Stimulated activated CD4-positive, alpha-beta T cell treated with anti-CD3 and anti-CD28 coated beads, Interleukin-15, amount 100 ng/mL, for 24 hours (primary cell): ENCODE data around the gene ARHGEF11.

Source experiments
- DNase-seq: peaks from one replicate; pipeline ENCODE4 v3.0.0-alpha.2; 2020

ARHGEF11 gene

DNA sequence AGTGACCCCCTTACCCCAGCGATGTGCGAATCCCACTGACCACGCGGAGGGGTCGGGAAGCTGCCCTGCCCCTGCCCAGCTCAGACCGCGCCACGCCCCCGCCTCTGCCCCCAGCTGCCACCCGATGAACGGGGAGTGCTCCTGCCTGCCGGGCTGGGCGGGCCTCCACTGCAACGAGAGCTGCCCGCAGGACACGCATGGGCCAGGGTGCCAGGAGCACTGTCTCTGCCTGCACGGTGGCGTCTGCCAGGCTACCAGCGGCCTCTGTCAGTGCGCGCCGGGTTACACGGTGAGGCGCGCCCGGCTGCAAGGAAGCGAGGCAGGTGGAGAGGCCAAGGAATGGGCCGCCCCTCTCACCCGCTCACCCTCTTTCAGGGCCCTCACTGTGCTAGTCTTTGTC, 137.0 kb downstream of the ARHGEF11 start:
- no peak for DNase-seq

DNA sequence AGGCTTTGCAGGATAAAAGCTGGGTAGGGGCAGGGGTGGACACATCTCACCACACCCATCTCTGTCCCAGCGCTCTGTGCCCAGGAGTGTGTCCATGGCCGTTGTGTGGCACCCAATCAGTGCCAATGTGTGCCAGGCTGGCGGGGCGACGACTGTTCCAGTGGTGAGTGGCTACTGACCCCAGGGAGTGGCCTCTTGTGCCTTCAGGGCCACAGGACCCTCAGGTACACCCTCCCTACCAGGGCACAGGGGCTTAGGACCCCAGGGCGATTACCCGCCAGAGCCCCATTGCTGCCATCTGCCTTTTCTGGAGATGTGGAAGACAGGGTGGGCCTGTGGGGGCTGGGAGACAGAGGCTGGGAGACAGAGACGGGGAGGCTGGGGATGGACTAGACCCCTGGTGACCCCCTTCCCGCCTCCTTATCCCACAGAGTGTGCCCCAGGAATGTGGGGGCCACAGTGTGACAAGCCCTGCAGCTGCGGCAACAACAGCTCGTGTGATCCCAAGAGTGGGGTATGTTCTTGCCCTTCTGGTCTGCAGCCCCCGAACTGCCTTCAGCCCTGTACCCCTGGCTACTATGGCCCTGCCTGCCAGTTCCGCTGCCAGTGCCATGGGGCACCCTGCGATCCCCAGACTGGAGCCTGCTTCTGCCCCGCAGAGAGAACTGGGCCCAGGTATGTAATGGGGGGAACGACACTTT, 139.2 kb downstream of the ARHGEF11 start:
- no peak for DNase-seq

DNA sequence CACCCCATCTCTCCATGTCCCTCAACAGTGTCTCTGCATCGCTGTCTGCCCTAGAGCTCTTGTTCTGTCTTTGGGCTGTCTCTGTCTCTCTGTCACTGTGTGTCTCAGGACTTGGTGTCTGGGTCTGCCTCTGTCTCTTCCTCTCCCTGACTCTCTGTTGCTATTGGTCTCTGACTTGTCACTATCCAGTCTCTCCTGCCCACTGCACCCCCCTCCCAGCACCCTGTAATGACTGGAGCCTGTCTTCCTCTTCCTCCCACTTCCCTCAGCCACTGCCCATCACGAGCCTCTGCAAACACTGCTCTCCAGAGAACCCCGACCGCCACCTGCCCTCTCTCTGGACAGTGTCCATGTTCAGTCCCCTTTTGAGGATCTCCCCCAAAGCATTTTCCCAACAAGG, 139.9 kb downstream of the ARHGEF11 start:
- no peak for DNase-seq

DNA sequence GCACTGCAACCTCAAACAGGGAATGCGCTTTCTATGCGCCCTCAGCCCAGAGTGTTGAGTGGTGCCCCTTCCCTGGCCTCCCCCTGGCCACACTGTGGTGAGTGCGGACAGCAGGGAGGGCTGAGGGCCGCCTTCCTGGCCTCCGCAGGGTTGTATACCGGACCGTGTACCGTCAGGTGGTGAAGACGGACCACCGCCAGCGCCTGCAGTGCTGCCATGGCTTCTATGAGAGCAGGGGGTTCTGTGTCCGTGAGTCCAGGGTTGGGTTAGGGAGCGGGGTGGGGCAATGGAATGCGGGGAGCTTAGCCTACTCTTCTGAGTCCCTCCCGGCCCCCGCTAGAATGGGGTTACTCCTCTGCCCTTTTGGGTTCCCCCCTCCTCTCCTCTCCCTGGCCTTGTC, 140.4 kb downstream of the ARHGEF11 start:
- no peak for DNase-seq

DNA sequence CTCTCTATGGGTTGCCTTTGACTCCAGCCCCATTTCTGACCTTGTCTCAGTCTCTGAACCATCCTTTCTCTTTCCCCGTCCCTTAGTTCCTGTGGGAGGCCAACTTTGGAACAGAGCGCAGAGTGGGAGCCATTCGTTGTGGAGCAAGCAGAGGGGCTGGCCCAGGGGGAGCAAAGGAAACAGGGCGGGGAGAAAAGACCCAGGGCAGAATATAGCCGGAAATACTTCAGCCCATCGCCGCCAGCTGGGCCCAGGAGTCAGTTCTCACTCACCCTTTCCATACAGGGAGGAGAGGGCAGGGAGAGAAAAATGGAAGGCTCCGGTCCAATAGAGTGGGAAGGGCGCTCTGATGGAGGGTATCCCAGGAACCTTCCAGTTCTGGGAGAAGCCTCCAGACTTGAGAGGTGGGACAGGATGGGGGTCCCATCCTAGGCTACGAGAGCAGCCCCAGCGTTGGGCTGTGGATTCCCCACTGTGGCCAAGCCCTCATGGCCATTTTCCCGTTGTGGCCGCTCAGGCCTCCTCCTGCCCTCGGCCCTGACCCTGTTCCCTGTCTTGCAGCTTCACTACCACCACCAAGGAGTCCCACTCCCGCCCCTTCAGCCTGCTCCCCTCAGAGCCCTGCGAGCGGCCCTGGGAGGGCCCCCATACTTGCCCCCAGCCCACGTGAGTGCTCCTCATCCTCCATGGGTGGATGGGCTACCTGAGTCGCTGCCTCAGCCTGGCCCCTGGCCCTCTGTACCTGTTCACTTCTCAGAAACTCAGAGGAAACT, 141.2 kb downstream of the ARHGEF11 start:
- DNase-seq, result no peak

DNA sequence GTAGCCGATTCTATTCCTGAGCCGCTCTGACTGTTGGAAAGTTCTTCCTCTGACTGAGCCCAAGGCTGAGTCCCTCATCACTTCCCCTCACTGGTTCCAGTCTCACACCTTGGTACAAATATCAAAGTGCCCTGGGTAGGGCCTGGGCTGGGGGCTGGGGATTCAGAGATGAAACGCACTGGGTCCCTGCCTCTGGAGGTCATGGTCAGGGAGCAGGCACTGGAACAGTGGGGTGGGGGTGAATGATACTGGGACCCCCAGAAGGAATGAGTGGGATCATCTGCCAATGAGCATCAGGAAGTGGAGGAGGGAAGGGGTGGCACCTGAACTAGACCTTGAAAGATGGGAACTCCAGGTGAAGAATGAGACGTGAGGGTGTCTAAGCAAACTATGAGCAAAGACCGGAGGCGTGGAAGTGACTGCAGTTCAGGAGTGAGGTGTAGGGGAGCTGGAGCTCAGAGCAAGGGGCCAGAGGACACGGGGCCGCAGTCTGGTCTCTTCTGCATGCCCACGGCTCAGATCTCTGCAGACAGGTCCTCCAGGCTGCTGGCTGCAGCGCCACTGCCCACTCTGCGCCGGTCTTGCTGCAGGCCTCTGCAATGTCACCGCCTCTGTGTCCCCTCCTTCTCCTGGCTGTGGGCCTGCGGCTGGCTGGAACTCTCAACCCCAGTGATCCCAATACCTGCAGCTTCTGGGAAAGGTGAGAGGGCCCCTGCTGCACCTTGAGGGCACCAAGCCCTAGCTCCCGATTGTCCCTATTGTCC, 142.0 kb downstream of the ARHGEF11 start:
- no peak for DNase-seq

DNA sequence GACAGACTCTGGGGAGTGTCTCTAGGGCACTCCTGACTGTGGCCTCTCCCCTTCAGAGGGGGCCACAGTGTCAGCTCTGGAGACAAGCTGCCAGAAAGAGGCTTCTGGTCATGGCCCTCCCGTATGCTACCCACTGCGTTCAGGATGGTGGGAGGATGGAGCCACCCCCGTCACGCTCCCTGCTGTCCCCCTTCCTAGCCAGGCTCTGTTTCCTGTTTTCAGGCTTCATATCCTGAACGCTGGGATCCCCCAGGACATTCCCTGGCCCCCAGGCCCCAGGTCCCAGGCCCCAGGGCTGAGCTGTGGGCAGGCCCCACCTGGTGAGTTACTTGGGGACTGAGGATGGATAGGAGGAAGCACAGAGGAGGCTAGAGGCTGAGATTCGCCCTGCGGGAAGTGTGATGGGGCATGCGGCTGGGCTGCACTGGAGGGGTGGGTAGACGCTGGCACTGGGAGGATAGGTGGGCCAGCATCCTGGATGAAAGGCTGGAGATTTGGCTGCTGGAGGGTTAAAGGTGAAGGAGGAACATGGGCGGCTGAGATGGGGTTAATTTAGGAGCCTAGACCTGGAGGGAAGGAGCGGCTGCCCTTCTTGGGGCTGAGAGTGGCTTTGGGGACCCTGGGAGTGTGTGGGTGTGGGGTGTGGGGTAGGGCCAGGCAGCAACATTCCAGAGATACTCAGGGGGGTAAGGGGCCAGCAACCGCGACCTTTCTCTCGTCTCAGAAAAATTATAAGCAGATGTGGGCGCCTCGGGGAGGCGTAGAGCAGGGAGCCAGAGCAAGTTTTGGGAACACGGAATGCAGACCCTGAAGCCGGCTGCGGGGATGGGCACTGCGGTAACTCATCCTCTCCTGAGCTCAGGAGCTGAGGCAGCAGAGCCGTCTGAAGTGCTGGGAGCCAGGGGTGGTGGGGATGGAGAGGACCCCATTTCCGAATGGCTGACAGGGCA, 143.3 kb downstream of the ARHGEF11 start:
- no peak for DNase-seq

DNA sequence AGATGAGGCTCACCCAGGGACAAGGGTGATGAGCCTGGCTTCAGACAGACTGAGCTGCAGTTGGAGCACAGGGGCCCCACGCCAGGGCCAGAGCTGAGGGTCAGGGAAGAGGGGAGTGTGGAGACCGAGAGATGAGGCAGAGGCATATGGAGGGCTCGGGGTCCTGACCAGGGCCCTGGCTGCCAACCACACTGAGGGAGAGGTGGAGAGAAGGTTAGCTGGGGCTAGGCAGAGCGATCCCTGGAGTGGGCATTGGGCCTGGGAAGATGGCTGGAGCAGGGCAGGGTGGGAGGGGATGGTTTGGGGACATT, 144.0 kb downstream of the ARHGEF11 start:
- DNase-seq, result no peak

DNA sequence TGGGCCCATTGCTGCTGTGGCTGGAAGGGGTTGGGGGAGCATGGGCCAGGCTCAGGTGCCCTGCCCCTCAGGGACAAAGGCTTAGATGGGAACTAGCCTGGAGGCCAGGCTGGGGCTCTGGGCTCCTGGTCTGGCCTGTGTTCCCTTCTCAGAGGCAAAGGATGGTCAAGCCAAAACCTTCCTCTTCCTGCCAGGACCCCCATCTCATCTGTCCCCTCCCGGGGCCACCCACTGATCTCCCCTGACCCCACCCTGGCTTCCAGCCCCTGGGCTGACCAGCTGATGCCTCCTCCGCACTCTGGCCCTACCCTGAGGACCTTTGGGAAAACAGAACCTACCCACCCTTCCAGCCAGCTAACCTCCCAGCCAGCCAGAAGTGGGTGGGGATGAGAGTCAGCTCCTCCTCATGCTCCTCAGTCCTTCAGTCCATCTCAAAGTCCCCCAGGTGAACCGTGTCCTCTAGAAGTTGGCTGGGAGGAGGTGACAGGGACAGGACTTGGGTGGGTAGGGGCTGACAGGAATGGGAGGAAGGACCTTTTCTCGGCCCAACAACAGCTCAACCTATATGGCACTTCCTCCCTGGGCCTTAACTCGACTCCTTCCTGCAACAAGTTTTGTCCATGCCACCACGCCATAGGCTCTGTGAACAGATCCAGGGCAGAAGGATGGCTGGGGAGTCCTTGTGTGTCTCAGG, 144.5 kb downstream of the ARHGEF11 start:
- DNase-seq, result no peak

DNA sequence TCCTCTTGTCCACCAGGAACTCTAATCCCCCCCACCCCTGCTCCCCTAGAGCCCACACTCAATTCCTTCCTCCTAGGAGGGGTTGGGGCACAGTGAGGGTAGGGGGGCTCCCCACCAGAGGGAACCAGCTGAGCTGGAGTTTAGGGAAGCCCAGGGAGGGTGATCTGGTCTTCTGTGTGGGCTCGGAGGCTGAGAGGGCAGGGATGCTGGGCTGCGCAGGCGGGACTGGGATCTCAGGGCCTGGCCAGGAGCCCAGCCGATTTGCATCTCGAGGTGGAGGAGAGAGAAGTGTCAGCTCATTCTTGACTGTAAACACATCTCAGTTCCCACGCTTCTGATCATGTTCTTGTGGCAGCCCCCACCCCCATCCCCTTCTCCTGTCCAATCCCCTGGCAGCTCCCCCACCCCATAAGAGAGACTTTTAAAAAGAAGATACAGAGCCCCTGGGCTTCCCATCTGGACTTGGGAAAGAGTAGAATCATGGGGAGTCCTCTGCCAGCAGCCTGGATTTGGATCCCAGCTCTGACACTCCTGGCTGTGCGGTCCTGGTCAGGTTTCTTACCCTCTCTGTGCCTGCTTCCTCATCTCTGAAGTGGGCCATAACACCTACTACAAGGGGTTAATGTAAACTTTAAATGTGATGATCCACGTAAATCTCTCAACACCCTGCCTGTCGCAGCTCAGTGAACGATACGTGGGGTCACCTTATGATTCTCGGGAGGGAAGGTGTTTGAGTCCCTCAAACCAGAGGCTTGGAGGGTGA, 145.4 kb downstream of the ARHGEF11 start:
- DNase-seq, result no peak

DNA sequence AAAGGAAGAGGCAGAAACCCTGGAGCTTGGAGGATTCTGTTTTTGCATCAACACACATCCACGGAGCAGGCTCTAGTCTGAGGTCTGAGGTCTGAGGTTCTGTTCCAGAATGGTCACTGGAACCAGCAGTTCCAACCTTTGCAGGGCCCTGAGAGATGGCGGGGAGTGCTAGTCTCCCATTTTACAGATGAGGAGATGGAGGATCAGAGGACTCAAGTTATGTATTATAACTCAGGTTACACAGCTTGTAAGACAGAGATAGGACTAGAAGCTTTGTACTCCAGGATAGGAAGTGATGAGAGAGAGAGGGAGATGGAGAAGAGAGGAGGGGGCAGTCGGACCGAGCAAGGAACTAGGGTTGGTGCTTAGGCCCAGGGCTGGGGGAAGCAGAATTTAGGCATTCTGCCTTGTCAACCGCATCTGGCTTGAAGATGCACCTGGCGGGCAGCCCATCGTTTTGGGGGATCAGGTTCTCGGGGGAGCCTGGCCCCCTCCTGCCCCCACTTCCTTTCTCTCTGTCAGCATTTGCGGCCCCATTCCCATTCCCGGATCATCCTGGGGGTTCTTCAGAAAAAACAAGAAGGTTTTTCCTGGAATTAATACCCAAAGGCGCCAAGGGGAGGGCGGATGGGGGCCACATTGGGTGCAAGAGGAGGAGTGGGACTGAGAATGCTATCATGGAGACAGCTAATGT, 146.4 kb downstream of the ARHGEF11 start:
- DNase-seq, result no peak

DNA sequence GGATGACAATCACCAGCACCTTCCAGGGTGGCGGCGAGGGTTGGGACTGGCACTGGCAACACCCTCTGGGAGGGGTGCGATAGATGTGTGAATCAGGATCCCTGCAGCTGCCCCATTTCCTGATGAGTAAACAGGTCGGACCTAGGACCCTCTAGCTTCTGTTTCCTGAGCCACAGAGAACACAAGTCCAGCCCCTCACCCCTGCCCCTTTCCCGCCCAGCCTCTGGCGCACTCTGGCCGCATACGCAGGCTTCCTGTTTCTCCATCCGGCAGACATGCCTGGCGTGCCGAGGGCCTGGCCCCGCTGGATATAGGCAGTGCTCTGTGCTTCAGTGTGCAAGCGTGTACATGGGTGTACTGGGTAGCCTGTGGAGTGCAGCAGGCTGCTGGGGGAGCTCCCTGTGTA, 147.4 kb downstream of the ARHGEF11 start:
- DNase-seq, result no peak

DNA sequence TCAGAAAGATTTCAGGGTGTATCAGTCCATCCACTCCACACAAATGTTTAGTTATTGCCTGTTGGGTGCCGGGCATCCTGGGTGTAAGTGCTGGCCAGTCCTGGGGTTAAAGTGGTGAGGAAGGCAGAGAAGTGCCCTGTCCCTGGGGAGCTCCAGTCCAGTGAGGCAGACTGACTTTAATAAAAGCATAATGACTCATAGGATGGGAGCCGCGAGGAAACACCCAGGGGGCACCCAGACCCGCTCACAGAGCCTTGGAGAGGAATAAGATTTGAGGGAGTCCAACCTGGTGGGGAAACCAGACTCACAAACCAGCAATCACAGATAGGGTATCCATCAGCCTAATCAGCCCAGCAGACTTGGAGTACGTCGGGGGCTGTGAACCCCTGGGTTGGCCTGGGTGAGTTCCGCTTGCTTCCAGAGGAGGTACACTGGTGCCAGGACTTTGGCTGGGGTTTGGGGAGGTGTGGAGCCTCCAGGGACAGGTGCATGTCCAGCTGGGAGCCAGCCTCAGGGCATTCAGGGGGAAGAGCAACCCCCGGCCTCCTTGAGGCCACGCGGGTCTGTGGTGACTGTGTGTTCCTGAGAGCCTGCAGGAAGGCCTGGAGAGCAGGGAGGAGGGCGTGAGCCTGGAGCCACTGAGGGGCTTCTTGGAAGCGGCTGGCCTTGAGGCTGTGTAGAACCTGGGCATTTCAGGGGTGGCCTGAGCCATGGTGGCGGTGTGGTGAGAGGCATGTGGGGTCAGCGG, 148.3 kb downstream of the ARHGEF11 start:
- DNase-seq, result no peak

DNA sequence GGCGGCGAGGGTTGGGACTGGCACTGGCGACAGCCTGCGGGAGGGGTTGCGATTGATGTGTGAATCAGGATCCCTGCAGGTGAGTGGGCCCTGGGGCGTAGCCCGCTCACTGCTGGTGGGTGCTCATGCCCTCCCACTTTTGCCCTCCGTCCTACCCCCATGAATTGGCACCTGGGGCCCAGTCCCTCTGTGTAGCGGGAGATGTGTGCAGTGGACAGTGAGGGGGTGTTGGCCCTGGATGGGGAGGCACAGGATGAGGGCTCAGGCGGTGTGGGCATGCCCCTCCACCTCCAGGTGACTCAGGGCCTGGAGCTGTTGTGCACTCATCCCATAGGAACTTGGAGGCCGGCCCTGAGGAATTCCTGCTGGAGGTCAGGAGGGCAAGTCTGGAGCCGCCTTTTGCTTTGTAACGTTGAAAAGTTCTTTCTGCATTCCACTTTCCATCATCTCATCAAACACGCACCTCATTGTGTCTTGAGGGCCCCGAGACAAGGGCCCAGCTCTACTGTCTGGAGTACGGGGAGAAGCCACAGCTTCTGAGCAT, 149.0 kb downstream of the ARHGEF11 start:
- DNase-seq, result no peak

DNA sequence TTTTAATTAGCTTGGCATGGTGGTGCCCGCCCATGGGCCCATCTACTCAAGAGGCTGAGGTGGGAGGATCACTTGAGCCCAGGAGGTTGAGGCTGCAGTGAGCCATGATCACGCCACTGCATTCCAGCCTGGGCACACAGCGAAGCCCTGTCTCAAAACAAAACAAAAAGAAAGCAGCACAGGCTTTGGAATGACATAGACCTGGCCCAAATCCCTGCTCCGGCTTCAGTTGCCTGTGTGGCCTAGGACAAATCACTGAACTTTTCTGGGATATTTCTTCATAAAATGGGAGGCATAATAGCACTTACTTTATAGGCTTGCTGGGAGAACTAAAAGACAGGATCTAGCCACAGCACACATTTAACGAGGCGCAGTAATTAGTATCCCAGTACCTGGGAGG, 149.6 kb downstream of the ARHGEF11 start:
- DNase-seq, result no peak

DNA sequence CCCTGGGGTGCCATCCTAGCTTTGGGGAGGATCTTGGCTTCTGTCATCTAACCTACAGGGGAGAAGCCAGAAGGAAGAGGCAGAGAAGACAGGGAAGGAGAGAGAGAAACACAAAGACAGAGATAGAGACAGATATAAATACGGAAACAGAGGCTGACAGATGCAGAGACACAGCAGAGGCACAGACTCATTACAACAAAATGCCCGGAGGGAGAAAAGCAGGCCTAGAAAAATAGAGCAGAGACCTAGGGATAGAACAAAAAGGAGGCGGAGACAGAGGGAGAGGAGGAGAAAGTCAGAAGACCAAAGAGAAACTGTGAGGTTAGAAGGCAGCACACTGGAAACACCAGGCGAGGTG, 150.1 kb downstream of the ARHGEF11 start:
- DNase-seq, result no peak

DNA sequence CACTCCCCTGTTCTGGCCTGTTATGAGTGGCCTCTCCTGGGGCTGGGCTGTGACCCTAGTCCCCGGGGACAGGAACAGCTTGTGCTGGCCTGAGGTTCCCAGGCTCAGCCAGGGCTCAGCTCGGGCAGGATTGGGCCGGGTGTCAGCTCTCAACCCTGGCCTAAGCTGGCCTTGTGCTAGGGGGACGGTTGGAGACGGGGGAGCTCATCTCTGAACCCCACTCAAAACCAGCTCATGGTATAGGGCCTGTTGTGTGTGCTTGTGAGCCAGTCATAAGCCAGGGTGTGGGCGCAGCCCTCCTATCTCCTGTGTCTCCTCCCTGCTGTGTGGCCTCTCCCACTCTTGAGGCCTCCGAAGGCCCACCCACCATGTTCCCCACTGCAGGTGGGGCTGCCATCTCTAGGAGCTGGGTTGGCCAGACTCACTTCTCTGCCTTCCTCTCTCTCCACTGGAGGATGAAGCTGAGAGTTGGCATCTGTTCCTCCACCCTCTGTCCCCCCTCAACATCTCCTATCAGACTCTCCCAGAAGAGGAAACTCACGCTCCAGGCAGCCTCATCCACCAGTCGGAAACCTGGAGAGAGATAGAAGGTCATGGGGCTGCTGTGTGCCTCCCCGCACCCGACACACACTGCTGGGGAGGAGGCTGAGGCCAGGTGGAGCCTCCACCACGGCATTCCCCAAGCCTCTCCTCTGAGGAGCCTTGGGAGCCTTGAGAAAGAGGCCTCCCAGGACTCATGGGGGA, 150.7 kb downstream of the ARHGEF11 start:
- no peak for DNase-seq

DNA sequence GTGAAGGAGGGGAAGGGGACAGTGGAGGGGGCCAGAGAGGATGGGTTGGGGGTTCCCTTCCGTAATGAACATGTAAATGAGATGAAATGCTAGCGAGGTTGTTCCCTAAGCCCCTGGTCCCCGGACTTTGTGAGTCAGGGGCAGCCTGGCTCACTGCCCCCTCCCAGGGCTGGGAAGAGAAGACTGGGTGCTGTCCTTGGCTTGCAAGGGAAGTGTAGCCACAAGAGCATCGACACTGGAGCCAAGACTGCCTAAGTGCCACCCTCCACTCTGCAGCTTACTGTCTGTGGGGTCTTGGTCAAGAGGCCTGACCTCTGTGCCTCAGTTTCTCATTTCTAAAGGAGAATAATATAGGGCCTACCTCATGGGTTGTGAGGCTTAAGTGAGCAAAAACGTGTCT, 151.5 kb downstream of the ARHGEF11 start:
- DNase-seq, result no peak
